ENCODE measurements around the gene SVIP.
A peak's percentile ranks its signal among the peaks of the same experiment; 100 is the strongest.

SVIP gene

GRCh38 chr11:22795914-22796313, 33.7 kb downstream of the SVIP start:
- no peak for DNase-seq

- DNase-seq: peak in 33 of 58 donors; percentile 1 to 79 (median 37)
These were observed 37.1 kb downstream of the SVIP start for GRCh38 chr11:22792497-22792896.

- DNase-seq: peak in 10 of 58 donors; percentile 5 to 56 (median 16)
These were observed 41.9 kb downstream of the SVIP start for GRCh38 chr11:22787551-22788162.

GRCh38 chr11:22787055-22787454, 42.5 kb downstream of the SVIP start:
- DNase-seq: no peak

DNA sequence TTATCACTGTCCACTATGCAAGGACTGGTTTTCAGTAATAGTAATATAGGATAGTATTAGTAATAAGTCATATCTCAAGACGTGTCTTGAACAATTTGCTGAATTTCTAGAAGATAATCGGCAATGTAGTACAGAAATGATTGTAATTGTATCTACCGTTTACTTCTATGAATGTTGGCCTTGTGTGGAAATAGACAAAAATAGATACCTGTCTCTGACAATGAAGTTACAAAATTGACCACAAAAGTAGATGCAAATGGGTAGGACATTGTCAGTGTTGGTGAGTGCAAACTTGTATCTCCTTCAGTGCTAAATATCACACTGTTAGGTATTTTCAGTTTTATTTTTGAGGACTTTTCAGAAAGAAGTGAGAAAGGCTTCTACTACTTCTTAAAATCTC, 43.1 kb downstream of the SVIP start:
- no peak for DNase-seq

- peak in 3 of 58 donors; percentile 12 to 24 (median 15) for DNase-seq
These were observed 44.4 kb downstream of the SVIP start for GRCh38 chr11:22785251-22785650.

DNA sequence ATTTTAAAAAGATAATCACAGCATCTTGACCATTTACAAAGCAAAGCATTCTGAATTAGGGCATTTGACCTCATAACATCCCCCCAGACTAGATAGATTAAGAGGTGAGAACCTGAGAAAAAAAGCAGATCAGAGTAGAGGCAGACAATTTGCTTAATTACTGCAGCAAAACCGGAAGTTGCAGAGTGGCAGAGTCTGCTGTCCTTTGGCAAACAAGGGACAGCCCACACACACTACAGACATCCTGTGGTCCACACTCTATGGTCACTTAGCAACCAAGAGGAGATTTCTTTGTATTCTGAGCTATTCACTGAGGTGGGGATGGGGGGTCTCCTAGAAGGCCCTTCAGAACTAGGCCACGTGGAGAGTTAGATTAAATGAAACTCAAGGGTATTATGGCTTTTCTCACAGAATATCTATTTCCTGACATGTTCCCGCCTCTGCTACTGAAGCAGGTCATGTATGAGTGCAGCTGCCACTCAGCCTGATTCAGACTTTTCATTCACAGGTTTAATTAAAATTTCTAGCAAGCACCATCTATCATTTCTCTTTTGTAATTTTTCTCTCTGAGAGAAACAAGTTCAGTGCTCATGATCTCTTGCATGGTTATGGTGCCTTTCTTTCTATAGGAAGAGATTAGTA, 48.5 kb downstream of the SVIP start:
- no peak for DNase-seq

DNA sequence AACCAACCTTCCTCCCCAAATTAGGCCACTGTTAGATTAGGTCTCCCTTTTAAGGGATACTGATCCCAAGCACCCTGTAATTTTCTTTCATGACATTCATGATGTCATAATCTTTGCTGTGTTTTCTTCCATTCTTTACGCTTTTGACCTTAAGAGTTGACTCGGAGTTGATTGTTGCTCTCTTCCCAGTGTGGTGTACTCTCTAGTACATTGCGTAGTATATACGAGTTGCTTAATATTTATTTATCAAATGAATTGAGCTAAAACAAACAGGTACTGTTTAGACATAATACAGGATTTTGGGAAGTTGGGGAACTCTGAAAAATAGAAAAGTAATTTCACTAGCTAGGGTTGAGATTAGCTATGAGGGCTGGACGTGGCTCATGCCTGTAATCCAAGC, 49.8 kb downstream of the SVIP start:
- DNase-seq: no peak

DNA sequence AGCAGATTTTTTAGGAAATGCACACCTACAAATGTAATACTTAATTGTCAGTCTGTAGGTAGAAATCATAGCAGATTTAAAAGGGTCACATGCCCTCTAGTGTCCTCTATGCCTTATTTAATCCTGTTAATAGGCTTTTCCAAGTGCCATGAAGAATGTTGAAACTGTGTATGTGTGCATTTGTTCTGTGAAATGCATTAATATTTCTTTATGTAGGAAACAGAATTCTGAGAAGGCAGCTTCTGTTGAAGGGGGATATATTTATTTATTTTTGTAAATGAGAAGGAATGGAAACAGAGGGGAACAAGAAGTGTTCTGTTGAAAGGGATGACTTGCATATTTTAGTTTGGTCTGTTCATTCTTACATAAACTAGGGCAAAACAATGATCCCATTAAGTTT, 51.0 kb downstream of the SVIP start:
- no peak for DNase-seq

DNA sequence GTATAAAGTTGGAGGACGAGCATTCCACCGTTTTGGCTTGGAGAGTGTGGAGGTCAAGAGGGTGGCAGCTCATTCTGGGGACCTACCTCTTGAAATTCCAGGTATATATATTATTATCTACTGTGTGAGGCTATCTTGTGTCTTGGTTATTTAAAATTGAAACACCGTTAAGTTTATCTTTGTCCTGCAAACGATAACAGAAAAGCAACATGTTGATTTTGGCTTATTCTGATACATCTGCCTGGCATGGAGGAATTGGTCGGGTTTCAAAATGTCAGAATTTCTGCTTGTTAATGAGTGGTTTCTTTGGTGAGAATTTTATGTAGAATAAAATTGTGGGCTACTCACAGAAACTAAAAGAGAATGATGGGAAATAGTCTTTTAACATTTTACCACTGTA, 54.4 kb downstream of the SVIP start:
- DNase-seq: no peak

DNA sequence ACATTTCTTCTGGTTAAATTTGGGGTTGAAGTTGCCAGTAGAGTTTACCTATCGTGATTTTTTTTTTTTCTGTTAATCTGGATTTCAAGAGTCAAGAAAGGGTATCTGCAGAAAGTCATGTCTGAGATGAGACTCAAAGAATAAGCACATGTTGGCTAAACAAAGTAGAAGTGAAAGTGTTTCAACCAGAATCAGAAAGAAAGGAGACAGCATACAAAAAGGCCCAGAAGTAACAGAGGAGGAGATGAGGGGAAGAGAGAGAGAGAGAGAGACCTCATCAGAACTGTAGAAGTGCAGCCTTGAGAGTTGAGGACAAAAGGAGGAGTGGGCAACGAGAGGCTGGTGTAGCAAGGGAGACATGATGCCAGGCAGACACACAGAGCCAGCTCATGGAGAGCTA, 54.9 kb downstream of the SVIP start:
- DNase-seq: no peak

DNA sequence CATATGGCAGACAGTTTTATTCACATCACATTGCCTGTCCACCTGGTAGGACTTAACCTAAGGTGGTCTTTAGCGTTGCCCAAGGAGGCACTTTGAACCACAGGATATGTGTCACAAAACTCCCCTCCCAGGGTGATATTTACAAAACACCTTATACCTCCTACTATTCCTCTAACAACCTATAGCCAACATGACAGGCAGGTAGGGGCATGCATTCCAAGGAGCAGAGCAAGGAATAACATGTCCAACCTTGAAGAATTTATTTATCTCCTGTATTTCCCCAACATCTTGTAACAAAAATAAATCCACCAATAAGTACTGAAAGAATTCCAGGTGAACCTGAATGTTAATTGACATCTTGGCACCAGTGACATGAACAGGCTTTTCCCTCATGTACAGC, 60.5 kb downstream of the SVIP start:
- DNase-seq: no peak

All from anterior cingulate cortex (tissue), 58 donors.